H1 (cell line): Measurements from ENCODE around the gene C9orf152. TPM values are rescaled to one million over a fixed set of nuclear protein-coding genes. Genes with fewer than 3 reads are reported as not detected.

Source experiments
- CTCF ChIA-PET: fragments of 300-600 bp; sonication (Branson Sonifier 250); formaldehyde crosslinking; loops from one replicate; lab custom pipeline; 2021; ENCODE audit not compliant: partially characterized antibody; lab: Charles Lee
- POLR2A ChIA-PET: fragments of 300-600 bp; sonication (Branson Sonifier 250); formaldehyde crosslinking; loops from one replicate; lab custom pipeline; 2021; ENCODE audit warnings: inconsistent platforms; ENCODE audit not compliant: partially characterized antibody; lab: Charles Lee
- DNase-seq, 2 experiments: peaks; one replicate each; pipeline versions ENCODE4 v3.0.0 to v3.0.0-alpha.2; 2010 to 2022; ENCODE audit warnings: low spot score in 2 of 2, low read depth in 1 of 2, mixed read lengths in 1 of 2
- FAIRE-seq: peaks from 2 replicates; lab custom pipeline; 2011; peaks lifted over from hg19 to GRCh38; lab: Jason Lieb, UNC
- H2AFZ ChIP-seq: 2 replicates; pipeline ENCODE4 v1.8.1; 2012; ENCODE audit warnings: low read length, inconsistent platforms
- H2AK5ac ChIP-seq: 2 replicates; pipeline ENCODE4 v1.6.1; 2013; ENCODE audit warnings: low read depth, low read length
- H2BK120ac ChIP-seq: replicated peaks from 2 replicates; pipeline ENCODE3; 2013; ENCODE audit warnings: low read depth, low read length, inconsistent platforms
- H2BK12ac ChIP-seq: 2 replicates; pipeline ENCODE4 v1.6.1; 2013; ENCODE audit warnings: low read depth, low read length
- H2BK15ac ChIP-seq: 2 replicates; pipeline ENCODE4 v1.6.1; 2013; ENCODE audit warnings: low read length
- H2BK20ac ChIP-seq: 2 replicates; pipeline ENCODE4 v1.6.1; 2013; ENCODE audit warnings: low read length
- H2BK5ac ChIP-seq: 2 replicates; pipeline ENCODE4 v1.6.1; 2013; ENCODE audit warnings: low read depth, low read length
- H3K14ac ChIP-seq: 2 replicates; pipeline ENCODE4 v1.6.1; 2013; ENCODE audit warnings: inconsistent platforms; ENCODE audit not compliant: insufficient read length
- H3K18ac ChIP-seq: 2 replicates; pipeline ENCODE4 v1.6.1; 2013; ENCODE audit warnings: low read length; ENCODE audit errors: extremely low read depth
- H3K23ac ChIP-seq: 2 replicates; pipeline ENCODE4 v1.6.1; 2013; ENCODE audit warnings: inconsistent platforms; ENCODE audit not compliant: insufficient read length
- H3K23me2 ChIP-seq: 2 replicates; pipeline ENCODE4 v1.6.1; 2013; ENCODE audit warnings: low read depth, low read length
- H3K27ac ChIP-seq: 2 replicates; pipeline ENCODE4 v1.6.1; 2011; ENCODE audit warnings: low read depth, low read length, inconsistent platforms
- H3K27me3 ChIP-seq, 4 experiments: replicated peaks in 1 of 4; 1 replicate in 1 of 4; 2 replicates in 3 of 4; pipeline versions ENCODE4 v1.6.1 to v1.8.1; 2011 to 2013; ENCODE audit warnings: low read length in 3 of 4, mild to moderate bottlenecking in 3 of 4, inconsistent platforms in 2 of 4, mixed read lengths in 2 of 4, moderate library complexity in 1 of 4; ENCODE audit not compliant: control insufficient read depth in 3 of 4, insufficient read depth in 3 of 4; ENCODE audit errors: extremely low read depth in 1 of 4
- H3K36me3 ChIP-seq, 4 experiments: 2 replicates each; pipeline versions ENCODE4 v1.6.1 to v1.8.1; 2011 to 2013; ENCODE audit warnings: mild to moderate bottlenecking in 4 of 4, low read length in 3 of 4, moderate library complexity in 2 of 4, control low read depth in 1 of 4, inconsistent platforms in 1 of 4; ENCODE audit not compliant: insufficient read depth in 4 of 4, control insufficient read depth in 2 of 4
- H3K4ac ChIP-seq: replicated peaks from 2 replicates; pipeline ENCODE3; 2013; ENCODE audit warnings: low read length, low read depth, mixed read lengths, inconsistent platforms; ENCODE audit not compliant: insufficient read length
- H3K4me1 ChIP-seq, 4 experiments: replicated peaks in 1 of 4; 1 replicate in 1 of 4; 2 replicates in 3 of 4; pipeline versions ENCODE4 v1.6.1 to v1.8.1; 2011 to 2013; ENCODE audit warnings: low read length in 3 of 4, inconsistent platforms in 2 of 4, mixed read lengths in 1 of 4; ENCODE audit not compliant: insufficient read depth in 4 of 4, control insufficient read depth in 3 of 4
- H3K4me2 ChIP-seq, 2 experiments: 2 replicates each; pipeline versions ENCODE4 v1.6.1 to v1.8.1; 2011 to 2013; ENCODE audit warnings: low read depth in 2 of 2, low read length in 2 of 2, control low read depth in 1 of 2, inconsistent platforms in 1 of 2, mild to moderate bottlenecking in 1 of 2; ENCODE audit not compliant: insufficient read depth in 1 of 2
- H3K4me3 ChIP-seq, 4 experiments: fragments of 200-600, 300-600 bp in 1 of 4; sonication (generic), shearing (Covaris generic), sonication (Bioruptor Twin) in 1 of 4; 2 replicates each; pipeline versions ENCODE4 v1.5.1 to v1.8.1; 2011 to 2016; ENCODE audit warnings: low read length in 4 of 4, low read depth in 3 of 4, control low read depth in 2 of 4, inconsistent platforms in 2 of 4, mild to moderate bottlenecking in 2 of 4, mixed read lengths in 1 of 4, moderate library complexity in 1 of 4; ENCODE audit not compliant: insufficient read depth in 2 of 4; ENCODE audit errors: extremely low read depth in 1 of 4
- H3K56ac ChIP-seq: replicated peaks from 2 replicates; pipeline ENCODE3; 2013; ENCODE audit warnings: low read depth, mild to moderate bottlenecking, mixed read lengths, low read length, inconsistent platforms; ENCODE audit not compliant: insufficient read length
- H3K79me1 ChIP-seq: 2 replicates; pipeline ENCODE4 v1.6.1; 2013; ENCODE audit warnings: low read depth, low read length, control low read depth
- H3K79me2 ChIP-seq, 2 experiments: 2 replicates each; pipeline versions ENCODE4 v1.6.1 to v1.8.1; 2012 to 2013; ENCODE audit warnings: low read length in 2 of 2, mild to moderate bottlenecking in 2 of 2, inconsistent platforms in 1 of 2; ENCODE audit not compliant: insufficient read depth in 2 of 2, control insufficient read depth in 1 of 2
- H3K9ac ChIP-seq, 4 experiments: replicated peaks in 1 of 4; 1 replicate in 1 of 4; 2 replicates in 3 of 4; pipeline versions ENCODE4 v1.6.1 to v1.8.1; 2011 to 2013; ENCODE audit warnings: low read depth in 3 of 4, low read length in 3 of 4, control low read depth in 2 of 4, mild to moderate bottlenecking in 2 of 4, moderate library complexity in 2 of 4, inconsistent platforms in 1 of 4; ENCODE audit errors: extremely low read depth in 1 of 4
- H3K9me3 ChIP-seq, 2 experiments: 2 replicates each; pipeline versions ENCODE4 v1.6.1 to v1.8.1; 2012 to 2013; ENCODE audit warnings: mild to moderate bottlenecking in 2 of 2, moderate library complexity in 2 of 2, control low read depth in 1 of 2, inconsistent platforms in 1 of 2, low read depth in 1 of 2, low read length in 1 of 2, mixed read lengths in 1 of 2; ENCODE audit not compliant: insufficient read depth in 2 of 2
- H4K20me1 ChIP-seq, 2 experiments: replicated peaks in 1 of 2; 2 replicates each; pipeline versions ENCODE3 to v1.8.1; 2011 to 2013; ENCODE audit warnings: inconsistent platforms in 2 of 2, low read length in 2 of 2, mild to moderate bottlenecking in 1 of 2; ENCODE audit not compliant: insufficient read depth in 2 of 2, control insufficient read depth in 1 of 2
- H4K5ac ChIP-seq: 2 replicates; pipeline ENCODE4 v1.6.1; 2013; ENCODE audit warnings: low read length, low read depth, mixed read lengths, inconsistent platforms; ENCODE audit not compliant: insufficient read length
- H4K8ac ChIP-seq: 2 replicates; pipeline ENCODE4 v1.8.0; 2013; ENCODE audit warnings: mild to moderate bottlenecking, moderate library complexity, low read length, inconsistent platforms; ENCODE audit not compliant: insufficient read depth; ENCODE audit errors: extremely low read depth
- H4K91ac ChIP-seq: replicated peaks from 2 replicates; pipeline ENCODE3; 2013; ENCODE audit warnings: low read length, mixed read lengths, inconsistent platforms; ENCODE audit not compliant: insufficient read length
- BRCA1 ChIP-seq: IDR thresholded peaks from 2 replicates; pipeline ENCODE4 v1.6.1; 2012; ENCODE audit warnings: low read depth, low read length, improper control_type of control experiment
- CREB1 ChIP-seq: IDR thresholded peaks from 2 replicates; pipeline ENCODE4 v1.6.1; 2012; ENCODE audit warnings: inconsistent platforms
- EGR1 ChIP-seq: IDR thresholded peaks from 2 replicates; pipeline ENCODE4 v1.6.1; 2011; ENCODE audit warnings: low read depth, low read length, borderline replicate concordance
- RFX5 ChIP-seq: IDR thresholded peaks from 2 replicates; pipeline ENCODE4 v1.6.1; 2011; ENCODE audit warnings: low read depth, low read length, improper control_type of control experiment, borderline replicate concordance
- TAF7 ChIP-seq: optimal IDR thresholded peaks from 2 replicates; pipeline ENCODE3; 2011; ENCODE audit warnings: low read depth, mild to moderate bottlenecking, inconsistent platforms, low read length, moderate library complexity, borderline replicate concordance
- TBP ChIP-seq: IDR thresholded peaks from 2 replicates; pipeline ENCODE4 v1.6.1; 2011; ENCODE audit warnings: low read depth, low read length, improper control_type of control experiment
- WGBS, 2 experiments: shearing (Covaris generic) in 1 of 2; methylation state at CpG; one replicate each; pipeline versions ENCODE4 v1.1.6 to v1.1.7; 2013 to 2015; ENCODE audit warnings: low lambda C conversion rate in 2 of 2, mixed read lengths in 2 of 2, inconsistent platforms in 1 of 2, low coverage in 1 of 2, missing lambda C conversion rate in 1 of 2; ENCODE audit not compliant: insufficient replicate concordance in 2 of 2, insufficient coverage in 1 of 2, insufficient read length in 1 of 2; ENCODE audit errors: extremely low coverage in 1 of 2, missing lambda C conversion rate in 1 of 2; 5-methylcytosine and 5-hydroxymethylcytosine counted together
- polyA plus RNA-seq, 7 experiments: library from polyadenylated mRNA; depleted of rRNA in 3 of 7; stranded (reverse) in 5 of 7; unstranded in 2 of 7; fragments of >200 nt in 5 of 7; fragments of 200-250 nt in 2 of 7; gene quantifications; 1 replicate in 5 of 7; 2 replicates in 1 of 7; 4 replicates in 1 of 7; pipeline versions ENCODE4 v1.2.1 to v1.2.3, GENCODE V29; 2011 to 2013; ENCODE audit warnings: missing spikeins in 2 of 7, mixed read lengths in 2 of 7
- total RNA-seq: library from RNA; stranded (reverse); fragmentation: NEBNext Ultra II Directional; extraction: Animal tissue kit (Norgen Biotek cat#: 25700); gene quantifications from 2 replicates; pipeline ENCODE4 v1.2.1, GENCODE V29; 2021

Gene C9orf152
- total and polyA plus RNA-seq, 2 of the 8 experiments (the other 6 are each of a cell fraction or from before 2014, with no cell fraction given): not detected

GRCh38 chr9:110228321-110228720 is 20.4 kb upstream of the C9orf152 start:
- H3K23ac ChIP-seq: no peak overlapping the region
- no peaks in the 10 kb centered on the region for H3K36me3 ChIP-seq
- H2AK5ac ChIP-seq: no peak overlapping the region
- no peak overlapping the region for H3K4me3 ChIP-seq
- 0 out of 2 replicates have a peak overlapping the region, but pooled peaks have one; percentile 29 for H2BK12ac ChIP-seq
- no peak overlapping the region for H2BK5ac ChIP-seq
- no peak overlapping the region for H3K56ac ChIP-seq
- H3K27ac ChIP-seq: no peak overlapping the region
- 86% methylated on average over 2 of the region's 2 CpGs; no CpG with 5 or more reads in 1 of the 2 experiments for WGBS, 2 experiments
- H3K4ac ChIP-seq: no peak overlapping the region
- no peaks in the 10 kb centered on the region for H3K4me1 ChIP-seq
- no peak overlapping the region for H3K4me2 ChIP-seq
- H2BK120ac ChIP-seq: no peak overlapping the region
- H3K9me3 ChIP-seq: no peaks in the 10 kb centered on the region
- H4K20me1 ChIP-seq: no peaks in the 10 kb centered on the region
- no peak overlapping the region for H3K14ac ChIP-seq
- no peak overlapping the region for H3K9ac ChIP-seq
- CTCF ChIA-PET: interaction anchor here (1.0 to 3.3 kb wide), 5 partner anchors 10 to 45 kb away, joined by 3 to 20 read pairs (median 4); no protein-coding TSS in a partner anchor
- H2BK20ac ChIP-seq: no peak overlapping the region
- H4K5ac ChIP-seq: no peak overlapping the region
- FAIRE-seq: no peak
- H3K18ac ChIP-seq: no peak overlapping the region
- no peaks in the 10 kb centered on the region for H3K23me2 ChIP-seq
- H3K79me1 ChIP-seq: no peaks in the 10 kb centered on the region
- POLR2A ChIA-PET: interaction anchor here (2.2 kb wide), 1 partner anchor 28 kb away, joined by 7 read pairs; the partner anchor contains the start of gene TXN
- H2BK15ac ChIP-seq: no peak overlapping the region
- H3K79me2 ChIP-seq: no peaks in the 10 kb centered on the region
- H4K91ac ChIP-seq: no peak overlapping the region
- H4K8ac ChIP-seq: no peak overlapping the region
- TF ChIP-seq CREB1 (no peak), TBP (no peak), EGR1 (no peak), BRCA1 (no peak), TAF7 (no peak), RFX5 (no peak)
- TF ChIP-seq, all 59 proteins: peak for 0
- no peak for DNase-seq
- no peak overlapping the region for H2AFZ ChIP-seq
- H3K27me3 ChIP-seq: no peaks in the 10 kb centered on the region
